K562 (cell line): ENCODE measurements around the gene CFD. TPM values are rescaled to one million over a fixed set of nuclear protein-coding genes. Genes with fewer than 3 reads are reported as not detected.

Experiments
- ELF4 ChIP-seq: fragments of 450-650 bp; formaldehyde crosslinking; IDR thresholded peaks from 2 replicates; pipeline ENCODE4 v1.4.0; 2022; ENCODE audit warnings: missing genetic modification characterization
- FIP1L1 ChIP-seq: fragments of 200-400 bp; formaldehyde crosslinking; IDR thresholded peaks from 2 replicates; pipeline ENCODE4 v1.6.1; 2018; ENCODE audit warnings: mild to moderate bottlenecking, low read depth, low read length; ENCODE audit not compliant: poor library complexity, severe bottlenecking
- MXI1 ChIP-seq: IDR thresholded peaks from 2 replicates; pipeline ENCODE4 v1.6.1; 2011; ENCODE audit warnings: low read depth, mild to moderate bottlenecking, improper control_type of control experiment, low read length
- NR4A1 ChIP-seq, 2 experiments: fragments of 250-450 bp in 1 of 2; fragments of 450-650 bp in 1 of 2; sonication (Bioruptor Pico) in 1 of 2; IDR thresholded peaks; 2 replicates each; pipeline versions ENCODE4 v1.4.0 to v1.6.1; 2016 to 2020; ENCODE audit warnings: mild to moderate bottlenecking in 2 of 2, missing compliant biosample characterization in 1 of 2, missing genetic modification characterization in 1 of 2, moderate library complexity in 1 of 2
- PRPF4 ChIP-seq: fragments of 200-400 bp; formaldehyde crosslinking; IDR thresholded peaks from one replicate; pipeline ENCODE4 v1.6.1; 2017; ENCODE audit warnings: low read length, low read depth, mild to moderate bottlenecking; ENCODE audit not compliant: insufficient read depth, poor library complexity, severe bottlenecking
- SUPT5H ChIP-seq: fragments of 450-650 bp; IDR thresholded peaks from 2 replicates; pipeline ENCODE4 v1.6.1; 2016
- ZBTB33 ChIP-seq: sonication (generic); formaldehyde crosslinking; IDR thresholded peaks from 2 replicates; pipeline ENCODE4 v1.8.1; 2023; ENCODE audit warnings: mild to moderate bottlenecking, missing genetic modification reagents
- ZNF717 ChIP-seq: fragments of 250-450 bp; sonication (Bioruptor Pico); IDR thresholded peaks from 2 replicates; pipeline ENCODE4 v1.5.0; 2021
- polyA plus RNA-seq, 8 experiments: library from polyadenylated mRNA; depleted of rRNA in 4 of 8; stranded (reverse) in 5 of 8; unstranded in 3 of 8; fragments of >200 nt; fragmentation: Nextera tagmentation in 2 of 8; fragmentation: Illumina TruSeq in 1 of 8; extraction: Ambion mirVana in 2 of 8; extraction: Trizol in 1 of 8; gene quantifications; 2 replicates each; pipeline versions ENCODE4 v1.2.1 to v1.2.3, GENCODE V29; 2011 to 2014; ENCODE audit warnings: inconsistent platforms in 1 of 8, missing spikeins in 1 of 8
- total RNA-seq, 7 experiments: library from RNA; depleted of rRNA in 6 of 7; stranded (reverse); fragments of >200 nt in 6 of 7; fragmentation: Illumina TruSeq in 2 of 7; extraction: Trizol in 2 of 7; gene quantifications; 2 replicates each; pipeline versions ENCODE4 v1.2.1 to v1.2.3, GENCODE V29; 2011 to 2021; ENCODE audit warnings: low replicate concordance in 1 of 7
- TF ChIP-seq, protein P1 (sequence below): sonication (generic); formaldehyde crosslinking; IDR thresholded peaks from 2 replicates; pipeline ENCODE4 v1.9.0; 2022; ENCODE audit warnings: mild to moderate bottlenecking, missing genetic modification reagents

The CFD gene
- total and polyA plus RNA-seq, 9 of the 15 experiments (the other 6 are each of a cell fraction or from before 2014, with no cell fraction given), result 0.52 to 59.4 (median 7.6) TPM

DNA sequence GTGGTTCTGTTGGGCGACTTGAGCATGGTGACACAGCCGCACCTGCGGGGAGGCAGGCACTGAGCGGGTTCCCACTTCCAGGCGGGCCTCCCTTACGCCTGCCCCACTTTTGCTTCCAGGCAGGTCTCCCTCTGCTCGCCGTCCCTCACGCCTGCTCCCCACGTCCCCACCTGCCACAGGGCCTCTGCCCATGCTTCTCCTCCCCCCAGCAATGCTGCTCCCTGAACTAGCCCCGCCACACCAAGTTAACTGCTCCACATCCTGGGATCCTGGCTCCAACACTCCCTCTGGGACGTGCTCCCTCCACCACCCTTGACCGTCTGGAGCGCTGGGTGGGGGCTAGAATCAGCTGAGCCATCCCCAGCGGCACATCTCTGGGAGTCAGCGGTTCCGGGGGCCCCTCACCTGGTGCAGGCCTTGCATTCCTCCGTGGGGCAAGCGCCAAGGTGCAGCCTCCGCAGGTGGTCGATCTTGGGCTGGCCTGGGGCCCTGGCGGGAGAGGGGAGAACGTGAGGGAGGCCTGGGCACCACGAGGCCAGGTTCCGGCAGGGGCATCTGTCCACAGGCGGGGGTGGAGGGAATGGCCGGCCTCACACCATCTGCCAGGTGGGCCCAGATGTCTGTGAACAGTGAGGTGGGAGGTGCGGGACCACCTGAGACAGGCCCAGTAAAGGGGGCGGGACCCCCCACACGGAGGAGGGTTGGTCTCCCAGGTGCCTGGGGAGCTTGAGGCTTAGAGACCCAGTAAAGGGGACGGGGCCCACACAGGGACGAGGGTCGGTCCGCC lies 9.2 kb downstream of the CFD start (continued):
- TF ChIP-seq SUPT5H (peak; percentile 69), MXI1 (no peak), FIP1L1 (peak; percentile 24), NR4A1 (CRISPR knock-in tag; IDR thresholded peaks at IDR 0.05) (no peak), NR4A1 (tag; IDR thresholded peaks at IDR 0.05) (no peak), ELF4 (CRISPR knock-in tag) (no peak), ZBTB33 (peak; percentile 64), ZNF717 (CRISPR knock-in tag) (0 out of 2 replicates have a peak, but pooled peaks have one; percentile 70), PRPF4 (peak; percentile 50)
- TF ChIP-seq, protein P1, sequence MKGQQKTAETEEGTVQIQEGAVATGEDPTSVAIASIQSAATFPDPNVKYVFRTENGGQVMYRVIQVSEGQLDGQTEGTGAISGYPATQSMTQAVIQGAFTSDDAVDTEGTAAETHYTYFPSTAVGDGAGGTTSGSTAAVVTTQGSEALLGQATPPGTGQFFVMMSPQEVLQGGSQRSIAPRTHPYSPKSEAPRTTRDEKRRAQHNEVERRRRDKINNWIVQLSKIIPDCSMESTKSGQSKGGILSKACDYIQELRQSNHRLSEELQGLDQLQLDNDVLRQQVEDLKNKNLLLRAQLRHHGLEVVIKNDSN (CRISPR knock-in tag), result no peak
